ENCODE data around the gene CTPS1.

Gene CTPS1

GRCh38 chr1:41003640-41004220 is 24.2 kb downstream of the CTPS1 start:
- peak; percentile 99 for ATAC-seq

GRCh38 chr1:41005876-41006275 is 26.4 kb downstream of the CTPS1 start:
- no peak for ATAC-seq
- TF ChIP-seq ISL1 (CRISPR knock-in tag; IDR thresholded peaks at IDR 0.05): no peak
- TF ChIP-seq ARNTL (CRISPR knock-in tag; IDR thresholded peaks at IDR 0.05; ENCODE audit: borderline replicate concordance, low read depth): no peak
- no peak for TF ChIP-seq ZFP30 (CRISPR knock-in tag; IDR thresholded peaks at IDR 0.05)
- no peak for TF ChIP-seq PPARA (CRISPR knock-in tag; IDR thresholded peaks at IDR 0.05; ENCODE audit: borderline replicate concordance)
- TF ChIP-seq PATZ1 (CRISPR knock-in tag; IDR thresholded peaks at IDR 0.05; ENCODE audit: borderline replicate concordance): no peak
- TF ChIP-seq RARB (CRISPR knock-in tag; IDR thresholded peaks at IDR 0.05): no peak
- TF ChIP-seq ZFP3 (CRISPR knock-in tag; IDR thresholded peaks at IDR 0.05): no peak
- no peak for TF ChIP-seq TOX (CRISPR knock-in tag; IDR thresholded peaks at IDR 0.05; ENCODE audit: borderline replicate concordance)
- no peak for TF ChIP-seq ZNF8 (CRISPR knock-in tag; IDR thresholded peaks at IDR 0.05)
- no peak for TF ChIP-seq OSR1 (CRISPR knock-in tag; IDR thresholded peaks at IDR 0.05)
- TF ChIP-seq CSDC2 (CRISPR knock-in tag; IDR thresholded peaks at IDR 0.05): no peak
- TF ChIP-seq ZNF565 (CRISPR knock-in tag; conservative IDR thresholded peaks at IDR 0.05; ENCODE audit: low read depth): no peak
- no peak for TF ChIP-seq CREB5 (CRISPR knock-in tag; IDR thresholded peaks at IDR 0.05; ENCODE audit: low read depth)
- TF ChIP-seq ZC3H10 (CRISPR knock-in tag; IDR thresholded peaks at IDR 0.05): no peak

More at GRCh38 chr1:41003640-41004220, 24.2 kb downstream of the CTPS1 start:
- no peak for TF ChIP-seq ARNTL (CRISPR knock-in tag; IDR thresholded peaks at IDR 0.05; ENCODE audit: borderline replicate concordance, low read depth)
- no peak for TF ChIP-seq ZNF70 (CRISPR knock-in tag; IDR thresholded peaks at IDR 0.05)
- TF ChIP-seq, protein P1, sequence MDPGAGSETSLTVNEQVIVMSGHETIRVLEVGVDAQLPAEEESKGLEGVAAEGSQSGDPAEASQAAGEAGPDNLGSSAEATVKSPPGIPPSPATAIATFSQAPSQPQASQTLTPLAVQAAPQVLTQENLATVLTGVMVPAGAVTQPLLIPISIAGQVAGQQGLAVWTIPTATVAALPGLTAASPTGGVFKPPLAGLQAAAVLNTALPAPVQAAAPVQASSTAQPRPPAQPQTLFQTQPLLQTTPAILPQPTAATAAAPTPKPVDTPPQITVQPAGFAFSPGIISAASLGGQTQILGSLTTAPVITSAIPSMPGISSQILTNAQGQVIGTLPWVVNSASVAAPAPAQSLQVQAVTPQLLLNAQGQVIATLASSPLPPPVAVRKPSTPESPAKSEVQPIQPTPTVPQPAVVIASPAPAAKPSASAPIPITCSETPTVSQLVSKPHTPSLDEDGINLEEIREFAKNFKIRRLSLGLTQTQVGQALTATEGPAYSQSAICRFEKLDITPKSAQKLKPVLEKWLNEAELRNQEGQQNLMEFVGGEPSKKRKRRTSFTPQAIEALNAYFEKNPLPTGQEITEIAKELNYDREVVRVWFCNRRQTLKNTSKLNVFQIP (CRISPR knock-in tag; IDR thresholded peaks at IDR 0.05; ENCODE audit: borderline replicate concordance, low read depth): no peak
- TF ChIP-seq ZNF8 (CRISPR knock-in tag; IDR thresholded peaks at IDR 0.05): no peak
- no peak for TF ChIP-seq PATZ1 (CRISPR knock-in tag; IDR thresholded peaks at IDR 0.05; ENCODE audit: borderline replicate concordance)
- TF ChIP-seq ISL1 (CRISPR knock-in tag; IDR thresholded peaks at IDR 0.05): peak; percentile 37; the same call in 1 of the 2 replicates
- TF ChIP-seq BACH2 (CRISPR knock-in tag; IDR thresholded peaks at IDR 0.05; ENCODE audit: borderline replicate concordance): no peak
- no peak for TF ChIP-seq SNAI2 (CRISPR knock-in tag; IDR thresholded peaks at IDR 0.05)
- no peak for TF ChIP-seq ZFP3 (CRISPR knock-in tag; IDR thresholded peaks at IDR 0.05)
- TF ChIP-seq, protein P2, sequence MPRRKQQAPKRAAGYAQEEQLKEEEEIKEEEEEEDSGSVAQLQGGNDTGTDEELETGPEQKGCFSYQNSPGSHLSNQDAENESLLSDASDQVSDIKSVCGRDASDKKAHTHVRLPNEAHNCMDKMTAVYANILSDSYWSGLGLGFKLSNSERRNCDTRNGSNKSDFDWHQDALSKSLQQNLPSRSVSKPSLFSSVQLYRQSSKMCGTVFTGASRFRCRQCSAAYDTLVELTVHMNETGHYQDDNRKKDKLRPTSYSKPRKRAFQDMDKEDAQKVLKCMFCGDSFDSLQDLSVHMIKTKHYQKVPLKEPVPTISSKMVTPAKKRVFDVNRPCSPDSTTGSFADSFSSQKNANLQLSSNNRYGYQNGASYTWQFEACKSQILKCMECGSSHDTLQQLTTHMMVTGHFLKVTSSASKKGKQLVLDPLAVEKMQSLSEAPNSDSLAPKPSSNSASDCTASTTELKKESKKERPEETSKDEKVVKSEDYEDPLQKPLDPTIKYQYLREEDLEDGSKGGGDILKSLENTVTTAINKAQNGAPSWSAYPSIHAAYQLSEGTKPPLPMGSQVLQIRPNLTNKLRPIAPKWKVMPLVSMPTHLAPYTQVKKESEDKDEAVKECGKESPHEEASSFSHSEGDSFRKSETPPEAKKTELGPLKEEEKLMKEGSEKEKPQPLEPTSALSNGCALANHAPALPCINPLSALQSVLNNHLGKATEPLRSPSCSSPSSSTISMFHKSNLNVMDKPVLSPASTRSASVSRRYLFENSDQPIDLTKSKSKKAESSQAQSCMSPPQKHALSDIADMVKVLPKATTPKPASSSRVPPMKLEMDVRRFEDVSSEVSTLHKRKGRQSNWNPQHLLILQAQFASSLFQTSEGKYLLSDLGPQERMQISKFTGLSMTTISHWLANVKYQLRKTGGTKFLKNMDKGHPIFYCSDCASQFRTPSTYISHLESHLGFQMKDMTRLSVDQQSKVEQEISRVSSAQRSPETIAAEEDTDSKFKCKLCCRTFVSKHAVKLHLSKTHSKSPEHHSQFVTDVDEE (CRISPR knock-in tag; IDR thresholded peaks at IDR 0.05): no peak; the same call in 1 of the 2 replicates
- TF ChIP-seq ZNF565 (CRISPR knock-in tag; conservative IDR thresholded peaks at IDR 0.05; ENCODE audit: low read depth): no peak
- TF ChIP-seq TOX (CRISPR knock-in tag; IDR thresholded peaks at IDR 0.05; ENCODE audit: borderline replicate concordance): no peak
- no peak for TF ChIP-seq CREB5 (CRISPR knock-in tag; IDR thresholded peaks at IDR 0.05; ENCODE audit: low read depth)
- TF ChIP-seq TCF4 (CRISPR knock-in tag; IDR thresholded peaks at IDR 0.05; ENCODE audit: borderline replicate concordance): peak; percentile 42; the same call in 1 of the 2 replicates
- TF ChIP-seq, protein P3, sequence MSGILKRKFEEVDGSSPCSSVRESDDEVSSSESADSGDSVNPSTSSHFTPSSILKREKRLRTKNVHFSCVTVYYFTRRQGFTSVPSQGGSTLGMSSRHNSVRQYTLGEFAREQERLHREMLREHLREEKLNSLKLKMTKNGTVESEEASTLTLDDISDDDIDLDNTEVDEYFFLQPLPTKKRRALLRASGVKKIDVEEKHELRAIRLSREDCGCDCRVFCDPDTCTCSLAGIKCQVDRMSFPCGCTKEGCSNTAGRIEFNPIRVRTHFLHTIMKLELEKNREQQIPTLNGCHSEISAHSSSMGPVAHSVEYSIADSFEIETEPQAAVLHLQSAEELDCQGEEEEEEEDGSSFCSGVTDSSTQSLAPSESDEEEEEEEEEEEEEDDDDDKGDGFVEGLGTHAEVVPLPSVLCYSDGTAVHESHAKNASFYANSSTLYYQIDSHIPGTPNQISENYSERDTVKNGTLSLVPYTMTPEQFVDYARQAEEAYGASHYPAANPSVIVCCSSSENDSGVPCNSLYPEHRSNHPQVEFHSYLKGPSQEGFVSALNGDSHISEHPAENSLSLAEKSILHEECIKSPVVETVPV (CRISPR knock-in tag; IDR thresholded peaks at IDR 0.05): no peak
- TF ChIP-seq ZFP30 (CRISPR knock-in tag; IDR thresholded peaks at IDR 0.05): no peak
- no peak for TF ChIP-seq ESRRG (CRISPR knock-in tag; IDR thresholded peaks at IDR 0.05)

All from SK-N-SH treated with all-trans-retinoic acid at 6 μM for 48 hours (cell line).